ENCODE results near the gene ZNF19. TPM values are rescaled to one million over a fixed set of nuclear protein-coding genes. Genes with fewer than 3 reads are reported as not detected.

The ZNF19 gene
- total RNA-seq, 1 experiment from 2014 or later, result 4.7 TPM

DNA sequence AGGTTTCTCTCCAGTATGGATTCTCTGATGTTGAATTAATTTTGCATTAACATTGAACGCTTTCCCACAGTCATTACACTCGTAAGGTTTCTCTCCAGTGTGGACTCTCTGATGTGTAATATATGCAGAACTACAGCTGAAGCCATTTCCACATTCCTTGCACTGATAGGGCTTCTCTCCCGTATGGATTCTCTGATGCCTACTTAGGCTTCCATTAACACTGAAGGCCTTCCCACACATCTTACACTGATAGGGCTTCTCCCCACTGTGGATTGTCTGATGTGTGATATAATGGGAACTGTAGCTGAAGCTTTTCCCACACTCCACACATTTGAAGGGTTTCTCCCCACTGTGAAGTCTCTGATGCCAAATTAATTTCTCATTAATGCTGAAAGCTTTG lies 40.1 kb downstream of the ZNF19 start:
- H3K4me1 ChIP-seq (ENCODE audit: insufficient read depth, low read length), result no peaks in the 10 kb centered on the region
- no peak overlapping the region for H3K27ac ChIP-seq (ENCODE audit: insufficient read length, low read depth, low read length)
- no peak overlapping the region for H3K4me3 Mint-ChIP-seq
- H2BK12ac ChIP-seq (ENCODE audit: insufficient read length, low read depth, low read length), result no peak overlapping the region
- no peak overlapping the region for H3K18ac ChIP-seq (ENCODE audit: insufficient read length, low read depth, low read length)
- H3T11ph ChIP-seq (ENCODE audit: low read length), result no peak overlapping the region
- H4K8ac ChIP-seq (replicated peaks; ENCODE audit: insufficient read length, low read depth, low read length), result no peak overlapping the region
- H2AFZ ChIP-seq (ENCODE audit: low read length), result no peak overlapping the region
- peaks cover 10% of the 10 kb centered on the region for H3K27me3 Mint-ChIP-seq (ENCODE audit: low read depth)
- H2BK15ac ChIP-seq (ENCODE audit: low read depth, low read length), result no peak overlapping the region
- H4K5ac ChIP-seq (ENCODE audit: insufficient read length, low read depth, low read length), result no peak overlapping the region
- H3K23me2 ChIP-seq (ENCODE audit: insufficient read length, low read depth, low read length, poor library complexity, severe bottlenecking), result no peaks in the 10 kb centered on the region
- H3K23ac ChIP-seq (ENCODE audit: insufficient read length, low read depth, low read length), result no peak overlapping the region
- no peak overlapping the region for H3K4ac ChIP-seq (ENCODE audit: low read depth, low read length)
- no peak overlapping the region for H3K27ac Mint-ChIP-seq
- H2AK5ac ChIP-seq (ENCODE audit: insufficient read length, low read length), result no peak overlapping the region
- H3K79me1 ChIP-seq (ENCODE audit: insufficient read depth, low read depth, low read length, poor library complexity, severe bottlenecking), result no peaks in the 10 kb centered on the region
- H3K9me3 Mint-ChIP-seq, result peaks cover 76 to 83% of the 10 kb centered on the region in 2 experiments
- no peak overlapping the region for H3K4me2 ChIP-seq (ENCODE audit: insufficient read depth, insufficient read length, low read length)
- H3K36me3 Mint-ChIP-seq (ENCODE audit: insufficient read depth in 1 of 3, low read depth in 3 of 3), result peaks cover 72 to 74% (median 74%) of the 10 kb centered on the region in 3 experiments
- H3K14ac ChIP-seq (ENCODE audit: insufficient read depth, low read length), result no peak overlapping the region
- peaks cover 52% of the 10 kb centered on the region for H3K9me3 ChIP-seq (ENCODE audit: control insufficient read depth, low read depth, low read length)
- H2BK5ac ChIP-seq (ENCODE audit: insufficient read length, low read length), result no peak overlapping the region
- H3K27me3 ChIP-seq (ENCODE audit: insufficient read depth, low read length), result no peaks in the 10 kb centered on the region
- no peak overlapping the region for H3K9ac ChIP-seq (ENCODE audit: extremely low read depth, insufficient read length, low read length)
- no peak overlapping the region for H3K56ac ChIP-seq (ENCODE audit: insufficient read length, low read depth, low read length)
- no peaks in the 10 kb centered on the region for H3K4me1 Mint-ChIP-seq
- no peak overlapping the region for H2BK20ac ChIP-seq (ENCODE audit: low read depth, low read length, poor library complexity, severe bottlenecking)
- H2BK120ac ChIP-seq (ENCODE audit: low read depth, low read length, poor library complexity, severe bottlenecking), result no peak overlapping the region
- TF ChIP-seq, protein P1, sequence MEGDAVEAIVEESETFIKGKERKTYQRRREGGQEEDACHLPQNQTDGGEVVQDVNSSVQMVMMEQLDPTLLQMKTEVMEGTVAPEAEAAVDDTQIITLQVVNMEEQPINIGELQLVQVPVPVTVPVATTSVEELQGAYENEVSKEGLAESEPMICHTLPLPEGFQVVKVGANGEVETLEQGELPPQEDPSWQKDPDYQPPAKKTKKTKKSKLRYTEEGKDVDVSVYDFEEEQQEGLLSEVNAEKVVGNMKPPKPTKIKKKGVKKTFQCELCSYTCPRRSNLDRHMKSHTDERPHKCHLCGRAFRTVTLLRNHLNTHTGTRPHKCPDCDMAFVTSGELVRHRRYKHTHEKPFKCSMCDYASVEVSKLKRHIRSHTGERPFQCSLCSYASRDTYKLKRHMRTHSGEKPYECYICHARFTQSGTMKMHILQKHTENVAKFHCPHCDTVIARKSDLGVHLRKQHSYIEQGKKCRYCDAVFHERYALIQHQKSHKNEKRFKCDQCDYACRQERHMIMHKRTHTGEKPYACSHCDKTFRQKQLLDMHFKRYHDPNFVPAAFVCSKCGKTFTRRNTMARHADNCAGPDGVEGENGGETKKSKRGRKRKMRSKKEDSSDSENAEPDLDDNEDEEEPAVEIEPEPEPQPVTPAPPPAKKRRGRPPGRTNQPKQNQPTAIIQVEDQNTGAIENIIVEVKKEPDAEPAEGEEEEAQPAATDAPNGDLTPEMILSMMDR (conservative IDR thresholded peaks at IDR 0.05), result no peak
- no peaks in the 10 kb centered on the region; the same call in 1 of the 2 replicates for H3K79me2 ChIP-seq (ENCODE audit: insufficient read depth, low read length)
- no CpG with 5 or more reads among the region's 3 CpGs for WGBS (ENCODE audit: extremely low coverage, insufficient read length, low lambda C conversion rate)
- DNase-seq, result no peak
- no peaks in the 10 kb centered on the region for H4K20me1 ChIP-seq (ENCODE audit: control insufficient read depth, insufficient read depth, insufficient read length)
- H4K91ac ChIP-seq (ENCODE audit: insufficient read length, low read depth, low read length), result no peak overlapping the region

Data from H9 (cell line).